Measurements from ENCODE around the gene MS4A4A.

The MS4A4A gene

DNA sequence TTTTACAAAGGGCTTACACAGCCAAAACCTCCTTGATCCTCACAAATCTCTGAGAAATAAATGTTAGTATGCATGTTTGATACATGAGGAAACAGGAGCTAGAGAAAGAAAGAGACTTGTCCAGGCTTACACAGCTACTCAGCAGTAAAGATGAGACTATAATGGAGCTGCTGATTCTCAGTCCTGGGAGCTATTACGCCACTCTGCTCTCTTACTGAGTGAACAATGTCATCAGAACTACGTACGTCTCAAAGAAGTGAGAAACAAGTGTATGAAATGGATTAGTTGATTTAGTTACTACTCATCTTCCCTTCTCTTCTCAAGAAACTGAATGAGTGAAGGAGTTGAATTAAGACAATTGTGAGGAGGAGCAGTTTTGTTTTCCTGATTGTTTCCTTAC lies 58.9 kb downstream of the MS4A4A start:
- Histone ChIP-seq H3K79me2 (ENCODE audit: insufficient read depth, low read length) (no peaks in the 10 kb centered on the region), H3K36me3 (ENCODE audit: insufficient read depth, low read length) (no peaks in the 10 kb centered on the region), H3K9ac (ENCODE audit: low read depth, low read length) (no peak overlapping the region), H2AFZ (ENCODE audit: low read depth, low read length) (0 out of 2 replicates have a peak overlapping the region, but pooled peaks have one; percentile 10), H3K4me1 (ENCODE audit: insufficient read depth, low read length) (no peaks in the 10 kb centered on the region), H4K20me1 (ENCODE audit: insufficient read depth, low read length) (no peaks in the 10 kb centered on the region), H3K27ac (ENCODE audit: low read length) (no peak overlapping the region), H3K9me3 (ENCODE audit: insufficient read depth, low read length, severe bottlenecking) (no peaks in the 10 kb centered on the region), H3K4me3 (ENCODE audit: low read depth in 1 of 2, low read length in 2 of 2) (no peak overlapping the region), H3K27me3 (ENCODE audit: insufficient read depth, low read length, poor library complexity) (no peaks in the 10 kb centered on the region), H3K4me2 (ENCODE audit: insufficient read depth, low read length) (no peak overlapping the region)
- ATAC-seq (ENCODE audit: insufficient read depth, low read depth) (no peak), DNase-seq (no peak)
- no peak for TF ChIP-seq EZH2 (IDR thresholded peaks at IDR 0.05; ENCODE audit: borderline replicate concordance, low read depth, low read length, severe bottlenecking)
- TF ChIP-seq CTCF (IDR thresholded peaks at IDR 0.05; ENCODE audit: borderline replicate concordance, extremely low read depth, low read length, poor library complexity, severe bottlenecking): no peak

GRCh38 chr11:60343094-60343704 lies 62.7 kb downstream of the MS4A4A start:
- no peaks in the 10 kb centered on the region for H4K20me1 ChIP-seq (ENCODE audit: insufficient read depth, low read length)
- no peak overlapping the region for H3K4me2 ChIP-seq (ENCODE audit: insufficient read depth, low read length)
- no peaks in the 10 kb centered on the region for H3K27me3 ChIP-seq (ENCODE audit: insufficient read depth, low read length, poor library complexity)
- peak; percentile 16 for DNase-seq
- ATAC-seq (ENCODE audit: insufficient read depth, low read depth): no peak
- H3K27ac ChIP-seq (ENCODE audit: low read length): no peak overlapping the region
- no peaks in the 10 kb centered on the region for H3K9me3 ChIP-seq (ENCODE audit: insufficient read depth, low read length, severe bottlenecking)
- no peaks in the 10 kb centered on the region for H3K79me2 ChIP-seq (ENCODE audit: insufficient read depth, low read length)
- TF ChIP-seq CTCF (IDR thresholded peaks at IDR 0.05; ENCODE audit: borderline replicate concordance, extremely low read depth, low read length, poor library complexity, severe bottlenecking) (peak; percentile 66), EZH2 (IDR thresholded peaks at IDR 0.05; ENCODE audit: borderline replicate concordance, low read depth, low read length, severe bottlenecking) (no peak)
- H3K36me3 ChIP-seq (ENCODE audit: insufficient read depth, low read length): no peaks in the 10 kb centered on the region
- no peak overlapping the region for H3K9ac ChIP-seq (ENCODE audit: low read depth, low read length)
- H2AFZ ChIP-seq (ENCODE audit: low read depth, low read length): no peak overlapping the region
- H3K4me3 ChIP-seq (ENCODE audit: low read depth in 1 of 2, low read length in 2 of 2): no peak overlapping the region
- no peaks in the 10 kb centered on the region for H3K4me1 ChIP-seq (ENCODE audit: insufficient read depth, low read length)

GRCh38 chr11:60344146-60344545 lies 63.7 kb downstream of the MS4A4A start:
- H3K79me2 ChIP-seq (ENCODE audit: insufficient read depth, low read length): no peaks in the 10 kb centered on the region
- H3K36me3 ChIP-seq (ENCODE audit: insufficient read depth, low read length): no peaks in the 10 kb centered on the region
- H3K9me3 ChIP-seq (ENCODE audit: insufficient read depth, low read length, severe bottlenecking): no peaks in the 10 kb centered on the region
- H3K27ac ChIP-seq (ENCODE audit: low read length): no peak overlapping the region
- no peak for DNase-seq
- no peak overlapping the region for H3K9ac ChIP-seq (ENCODE audit: low read depth, low read length)
- ATAC-seq (ENCODE audit: insufficient read depth, low read depth): no peak
- H3K4me3 ChIP-seq (ENCODE audit: low read depth in 1 of 2, low read length in 2 of 2): no peak overlapping the region
- no peak overlapping the region for H3K4me2 ChIP-seq (ENCODE audit: insufficient read depth, low read length)
- no peak overlapping the region for H2AFZ ChIP-seq (ENCODE audit: low read depth, low read length)
- TF ChIP-seq EZH2 (IDR thresholded peaks at IDR 0.05; ENCODE audit: borderline replicate concordance, low read depth, low read length, severe bottlenecking): no peak
- no peak for TF ChIP-seq CTCF (IDR thresholded peaks at IDR 0.05; ENCODE audit: borderline replicate concordance, extremely low read depth, low read length, poor library complexity, severe bottlenecking)
- no peaks in the 10 kb centered on the region for H3K4me1 ChIP-seq (ENCODE audit: insufficient read depth, low read length)
- no peaks in the 10 kb centered on the region for H3K27me3 ChIP-seq (ENCODE audit: insufficient read depth, low read length, poor library complexity)
- no peaks in the 10 kb centered on the region for H4K20me1 ChIP-seq (ENCODE audit: insufficient read depth, low read length)
